Parathyroid adenoma (tissue), 2 donors: ENCODE data around the gene TMEM88.
A peak's percentile ranks its signal among the peaks of the same experiment; 100 is the strongest.
"Not testable (repeated sequence)": the region's sequence is repeated elsewhere in the genome, so short reads cannot be mapped to it uniquely, and the experiment has no call there.

ENCODE experiments used
- H2AFZ ChIP-seq: fragments of 300-600 bp; sonication (generic); one replicate; pipeline ENCODE4 v1.7.0; 2017; ENCODE audit warnings: antibody characterized with exemption, mild to moderate bottlenecking
- H3K27ac ChIP-seq: fragments of 300-600 bp; sonication (generic); one replicate; pipeline ENCODE4 v1.7.0; 2017
- H3K27me3 ChIP-seq: fragments of 300-600 bp; sonication (generic); one replicate; pipeline ENCODE4 v1.7.0; 2017; ENCODE audit warnings: low read length; ENCODE audit not compliant: control insufficient read depth, insufficient read depth
- H3K36me3 ChIP-seq: fragments of 300-600 bp; sonication (generic); one replicate; pipeline ENCODE4 v1.7.0; 2017; ENCODE audit warnings: low read length; ENCODE audit not compliant: control insufficient read depth, insufficient read depth
- H3K4me1 ChIP-seq: fragments of 300-600 bp; sonication (generic); one replicate; pipeline ENCODE4 v1.7.0; 2017; ENCODE audit warnings: control low read depth
- H3K4me2 ChIP-seq: fragments of 300-600 bp; sonication (generic); one replicate; pipeline ENCODE4 v1.7.0; 2017; ENCODE audit warnings: low read length
- H3K4me3 ChIP-seq: fragments of 300-600 bp; sonication (generic); one replicate; pipeline ENCODE4 v1.7.0; 2017; ENCODE audit warnings: low read depth, low read length
- H3K79me2 ChIP-seq: fragments of 300-600 bp; sonication (generic); one replicate; pipeline ENCODE4 v1.7.0; 2017; ENCODE audit warnings: control low read depth
- H3K9ac ChIP-seq: fragments of 300-600 bp; sonication (generic); one replicate; pipeline ENCODE4 v1.7.0; 2017; ENCODE audit warnings: mild to moderate bottlenecking
- H3K9me3 ChIP-seq: fragments of 300-600 bp; sonication (generic); one replicate; pipeline ENCODE4 v1.7.0; 2017; ENCODE audit warnings: low read length; ENCODE audit not compliant: control insufficient read depth
- TF ChIP-seq, protein P1 (sequence below): fragments of 300-600 bp; sonication (generic); IDR thresholded peaks from one replicate; pipeline ENCODE4 v1.7.0; 2017; ENCODE audit warnings: antibody characterized with exemption, mild to moderate bottlenecking
- donor health status: primary hyperparathyroidism.

The TMEM88 gene, protein sequence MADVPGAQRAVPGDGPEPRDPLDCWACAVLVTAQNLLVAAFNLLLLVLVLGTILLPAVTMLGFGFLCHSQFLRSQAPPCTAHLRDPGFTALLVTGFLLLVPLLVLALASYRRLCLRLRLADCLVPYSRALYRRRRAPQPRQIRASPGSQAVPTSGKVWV

DNA sequence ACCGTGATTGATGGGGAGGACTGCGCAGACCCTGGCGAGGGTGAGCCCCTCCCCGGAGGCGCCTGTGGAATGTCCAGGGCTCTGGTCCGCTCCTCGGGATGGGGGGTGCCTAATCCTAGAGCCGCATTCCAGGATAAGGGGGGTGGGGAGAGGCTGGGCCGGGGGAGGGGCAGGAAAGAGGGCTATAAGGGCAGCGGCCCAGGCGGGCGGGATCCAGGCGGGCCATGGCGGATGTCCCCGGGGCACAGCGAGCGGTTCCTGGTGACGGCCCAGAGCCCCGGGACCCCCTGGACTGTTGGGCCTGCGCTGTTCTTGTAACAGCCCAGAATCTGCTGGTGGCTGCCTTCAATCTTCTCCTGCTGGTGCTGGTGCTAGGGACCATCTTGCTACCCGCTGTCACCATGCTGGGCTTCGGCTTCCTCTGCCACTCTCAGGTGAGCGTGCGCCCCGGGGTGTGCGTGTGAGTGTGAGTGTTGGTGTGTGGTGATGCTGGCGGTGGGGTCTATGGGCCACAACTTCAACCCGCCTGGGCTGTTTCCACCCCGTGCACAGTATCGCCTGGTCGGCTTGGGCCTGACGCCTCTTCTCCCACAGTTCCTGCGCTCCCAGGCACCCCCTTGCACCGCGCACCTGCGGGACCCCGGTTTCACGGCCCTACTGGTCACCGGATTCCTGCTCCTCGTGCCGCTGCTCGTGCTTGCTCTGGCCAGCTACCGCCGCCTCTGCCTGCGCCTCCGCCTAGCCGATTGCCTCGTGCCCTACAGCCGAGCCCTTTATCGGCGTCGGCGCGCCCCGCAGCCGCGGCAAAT is at the start of gene TMEM88:
TSS of gene TMEM88 (plus strand) at position 216 of the 809 bp plus-strand sequence. CDS start at position 225, 9 bp downstream.
- TF ChIP-seq, protein P1, sequence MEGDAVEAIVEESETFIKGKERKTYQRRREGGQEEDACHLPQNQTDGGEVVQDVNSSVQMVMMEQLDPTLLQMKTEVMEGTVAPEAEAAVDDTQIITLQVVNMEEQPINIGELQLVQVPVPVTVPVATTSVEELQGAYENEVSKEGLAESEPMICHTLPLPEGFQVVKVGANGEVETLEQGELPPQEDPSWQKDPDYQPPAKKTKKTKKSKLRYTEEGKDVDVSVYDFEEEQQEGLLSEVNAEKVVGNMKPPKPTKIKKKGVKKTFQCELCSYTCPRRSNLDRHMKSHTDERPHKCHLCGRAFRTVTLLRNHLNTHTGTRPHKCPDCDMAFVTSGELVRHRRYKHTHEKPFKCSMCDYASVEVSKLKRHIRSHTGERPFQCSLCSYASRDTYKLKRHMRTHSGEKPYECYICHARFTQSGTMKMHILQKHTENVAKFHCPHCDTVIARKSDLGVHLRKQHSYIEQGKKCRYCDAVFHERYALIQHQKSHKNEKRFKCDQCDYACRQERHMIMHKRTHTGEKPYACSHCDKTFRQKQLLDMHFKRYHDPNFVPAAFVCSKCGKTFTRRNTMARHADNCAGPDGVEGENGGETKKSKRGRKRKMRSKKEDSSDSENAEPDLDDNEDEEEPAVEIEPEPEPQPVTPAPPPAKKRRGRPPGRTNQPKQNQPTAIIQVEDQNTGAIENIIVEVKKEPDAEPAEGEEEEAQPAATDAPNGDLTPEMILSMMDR: no peak
- Histone ChIP-seq H3K27me3 (no peaks in the 10 kb centered on the region), H3K36me3 (no peaks in the 10 kb centered on the region), H3K9me3 (no peaks in the 10 kb centered on the region), H3K9ac (no peak within 1 kb of the TSS), H3K27ac (peak within 1 kb of the TSS; percentile 96), H3K4me2 (peak within 1 kb of the TSS; percentile 86), H3K4me3 (peak within 1 kb of the TSS; percentile 80), H3K79me2 (no peaks in the 10 kb centered on the region), H3K4me1 (peaks cover 20% of the 10 kb centered on the region), H2AFZ (no peak within 1 kb of the TSS)

DNA sequence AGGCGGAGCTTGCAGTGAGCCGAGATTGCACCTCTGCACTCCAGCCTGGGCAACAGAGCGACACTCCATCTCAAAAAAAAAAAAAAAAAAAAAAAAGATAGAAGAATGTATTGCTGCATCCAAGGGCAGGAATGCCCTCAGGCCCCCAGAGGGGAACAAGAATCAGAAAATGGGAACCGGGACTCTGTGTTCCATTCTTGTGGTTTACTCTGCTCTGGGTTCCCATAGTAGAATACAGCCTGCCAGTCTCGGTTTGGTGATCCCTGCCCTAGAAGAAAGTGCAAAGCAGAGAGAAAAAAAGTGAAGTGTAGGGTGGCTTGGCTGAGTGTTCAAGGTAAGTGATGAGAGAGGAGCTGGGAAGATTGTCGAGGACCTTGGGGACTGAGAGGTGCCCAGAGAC is 48.3 kb upstream of the TMEM88 start:
- peak overlapping the region; percentile 41 for H3K9ac ChIP-seq
- H3K4me2 ChIP-seq: peak overlapping the region; percentile 53
- no peaks in the 10 kb centered on the region for H3K27me3 ChIP-seq
- H3K4me3 ChIP-seq: no peak overlapping the region
- H3K36me3 ChIP-seq: no peaks in the 10 kb centered on the region
- peaks cover 17% of the 10 kb centered on the region for H3K4me1 ChIP-seq
- H3K79me2 ChIP-seq: no peaks in the 10 kb centered on the region
- peak overlapping the region; percentile 95 for H3K27ac ChIP-seq
- no peaks in the 10 kb centered on the region for H3K9me3 ChIP-seq
- H2AFZ ChIP-seq: peak overlapping the region; percentile 85
- TF ChIP-seq, protein P1: no peak

DNA sequence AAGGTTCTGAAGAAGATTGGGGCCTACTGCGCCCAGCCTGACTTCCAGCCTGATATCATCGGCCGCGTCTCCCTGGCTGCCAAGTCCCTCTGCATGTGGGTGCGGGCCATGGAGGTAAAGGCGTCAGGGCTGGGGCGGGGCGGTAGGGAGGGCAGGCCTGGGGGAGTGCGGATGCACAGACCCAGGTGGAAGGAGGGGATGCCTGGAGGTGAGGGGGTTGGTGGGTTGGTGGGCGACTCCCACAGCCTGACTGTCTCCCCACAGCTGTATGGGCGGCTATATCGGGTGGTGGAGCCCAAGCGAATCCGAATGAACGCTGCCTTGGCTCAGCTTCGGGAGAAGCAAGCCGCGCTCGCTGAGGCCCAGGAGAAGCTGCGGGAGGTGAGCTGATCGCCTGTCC is 47.7 kb upstream of the TMEM88 start:
- Histone ChIP-seq H3K36me3 (no peaks in the 10 kb centered on the region), H3K27me3 (no peaks in the 10 kb centered on the region), H3K4me3 (peak overlapping the region; percentile 6), H3K79me2 (no peaks in the 10 kb centered on the region), H2AFZ (peak overlapping the region; percentile 85), H3K9me3 (no peaks in the 10 kb centered on the region), H3K4me1 (peaks cover 17% of the 10 kb centered on the region), H3K9ac (peak overlapping the region; percentile 41), H3K4me2 (peak overlapping the region; percentile 53), H3K27ac (peak overlapping the region; percentile 95)
- TF ChIP-seq, protein P1: no peak

DNA sequence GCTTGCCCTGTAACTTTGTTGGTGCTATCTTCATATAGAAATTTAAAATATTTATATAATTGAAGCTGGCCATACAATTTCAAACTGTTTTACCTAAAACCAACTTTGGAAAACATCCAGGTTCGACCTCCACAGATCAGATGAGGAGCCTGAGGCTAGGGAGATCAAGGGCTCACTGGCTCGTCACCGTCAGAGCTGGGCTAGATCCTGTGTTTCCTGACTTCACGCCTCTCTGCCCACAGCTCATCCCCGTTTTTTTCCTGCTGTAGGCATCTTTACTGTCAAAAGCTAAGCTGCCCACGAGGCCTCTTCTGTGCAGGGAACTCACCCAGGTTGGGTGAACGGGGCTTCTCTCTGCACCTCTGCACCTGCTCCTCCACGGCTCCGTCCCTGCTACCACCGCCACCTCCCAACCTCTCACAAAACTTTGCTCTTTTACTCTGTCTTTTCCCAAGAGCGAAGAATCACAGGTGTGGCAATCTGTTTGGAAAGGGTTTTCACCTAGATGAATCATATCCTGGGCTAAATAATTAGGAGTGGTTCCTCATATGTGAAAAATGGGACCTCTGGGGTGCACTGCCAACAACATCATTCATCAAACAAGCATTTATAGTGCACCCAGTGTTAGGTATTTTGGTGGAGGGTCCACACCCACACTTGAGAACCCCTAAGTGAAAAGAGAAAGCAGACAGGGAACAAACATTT is 45.6 kb upstream of the TMEM88 start:
- no peak overlapping the region for H3K27ac ChIP-seq
- H3K36me3 ChIP-seq: no peaks in the 10 kb centered on the region
- no peak overlapping the region for H2AFZ ChIP-seq
- no peak overlapping the region for H3K4me3 ChIP-seq
- H3K9me3 ChIP-seq: no peaks in the 10 kb centered on the region
- H3K9ac ChIP-seq: no peak overlapping the region
- H3K4me1 ChIP-seq: peaks cover 13% of the 10 kb centered on the region
- H3K79me2 ChIP-seq: no peaks in the 10 kb centered on the region
- no peaks in the 10 kb centered on the region for H3K27me3 ChIP-seq
- TF ChIP-seq, protein P1: no peak
- no peak overlapping the region for H3K4me2 ChIP-seq

DNA sequence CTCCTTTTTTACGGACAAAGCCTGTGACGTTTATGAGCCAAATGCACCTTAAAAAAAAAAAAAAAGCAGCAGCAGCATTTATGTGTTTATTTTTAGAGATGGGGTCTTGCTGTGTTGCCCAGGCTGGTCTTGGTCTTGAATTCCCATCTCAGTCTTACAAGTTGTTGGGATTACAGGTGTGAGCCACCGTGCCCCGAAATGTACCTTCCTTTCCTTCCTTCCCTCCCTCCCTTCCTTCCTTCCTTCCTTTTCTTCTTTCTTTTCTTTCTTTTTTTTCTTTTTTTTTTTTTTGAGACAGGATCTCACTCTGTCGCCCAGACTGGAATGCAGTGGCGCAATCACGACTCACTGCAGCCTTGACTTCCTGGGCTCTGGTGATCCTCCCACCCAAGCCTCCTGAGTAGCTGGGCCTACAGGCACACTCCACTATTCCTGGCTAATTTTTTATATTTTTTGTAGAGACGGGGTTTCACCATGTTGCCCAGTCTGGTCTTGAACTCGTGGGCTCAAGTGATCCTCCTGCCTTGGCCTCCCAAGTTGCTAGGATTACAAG is 45.0 kb upstream of the TMEM88 start:
- not testable (repeated sequence) for H3K9ac ChIP-seq, H2AFZ ChIP-seq, H3K79me2 ChIP-seq, H3K36me3 ChIP-seq, H3K4me3 ChIP-seq, H3K9me3 ChIP-seq, H3K27ac ChIP-seq, H3K4me2 ChIP-seq, H3K27me3 ChIP-seq
- H3K4me1 ChIP-seq: peaks cover 13% of the 10 kb centered on the region
